ENCODE results near the gene MED15.
"Not testable (repeated sequence)": the region's sequence is repeated elsewhere in the genome, so short reads cannot be mapped to it uniquely, and the experiment has no call there.

MED15 gene

GRCh38 chr22:20602609-20603164 is 95.3 kb downstream of the MED15 start:
- DNase-seq (ENCODE audit: low spot score), result no peak

DNA sequence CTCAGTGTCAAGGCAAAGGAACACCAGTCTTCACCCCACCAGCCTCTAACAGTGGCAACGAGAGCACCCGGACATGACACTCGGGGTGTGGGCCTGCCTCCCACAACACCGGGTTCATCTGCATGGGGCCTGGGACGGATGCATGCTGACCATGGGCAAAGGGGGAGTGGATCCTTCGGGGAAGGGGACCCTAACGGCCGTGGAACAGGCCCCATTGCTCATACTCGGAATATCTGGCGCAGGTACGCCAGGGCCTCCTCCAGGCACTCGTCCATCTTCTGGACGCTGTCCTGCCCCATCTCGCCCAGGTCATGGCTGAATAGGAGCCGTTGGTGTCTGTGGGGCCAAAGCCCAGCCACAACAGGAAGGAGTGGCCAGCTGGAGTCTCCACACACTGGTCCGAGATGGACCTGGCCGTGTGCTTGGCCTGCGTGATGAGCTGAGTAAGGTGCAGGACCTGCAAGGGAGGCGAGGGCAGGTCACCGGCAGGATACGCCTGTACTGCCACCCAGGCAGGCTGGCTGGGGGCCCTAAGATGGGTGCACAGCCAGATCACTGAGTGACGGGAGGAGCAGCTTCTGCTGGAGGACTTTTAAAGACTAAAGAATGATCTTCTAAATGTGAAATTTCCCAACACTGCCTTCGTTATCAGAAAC is 96.8 kb downstream of the MED15 start:
- no peak for DNase-seq (ENCODE audit: low spot score)

- DNase-seq (ENCODE audit: low spot score), result no peak
Measured at GRCh38 chr22:20604776-20605221, 97.4 kb downstream of the MED15 start.

DNA sequence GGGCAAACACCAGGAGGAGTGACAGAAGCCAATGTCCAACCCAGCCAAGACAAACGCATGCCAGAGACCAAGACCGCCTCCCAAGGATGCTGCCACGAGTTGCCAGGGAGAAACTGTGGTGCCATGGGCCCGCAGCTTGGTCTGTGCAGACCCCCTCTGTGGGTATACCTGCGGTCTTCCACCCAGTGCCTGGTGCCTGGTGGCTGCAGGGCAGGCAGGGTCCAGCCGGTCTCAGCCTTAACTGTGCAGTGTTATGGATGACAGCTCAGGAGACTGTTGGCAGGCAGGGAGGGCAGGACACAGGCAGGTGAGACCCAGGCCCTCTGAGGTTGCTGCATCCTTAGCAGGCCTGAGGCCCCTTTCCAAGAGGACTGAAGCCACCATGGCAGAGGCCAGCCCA is 97.9 kb downstream of the MED15 start:
- no peak for DNase-seq (ENCODE audit: low spot score)

DNA sequence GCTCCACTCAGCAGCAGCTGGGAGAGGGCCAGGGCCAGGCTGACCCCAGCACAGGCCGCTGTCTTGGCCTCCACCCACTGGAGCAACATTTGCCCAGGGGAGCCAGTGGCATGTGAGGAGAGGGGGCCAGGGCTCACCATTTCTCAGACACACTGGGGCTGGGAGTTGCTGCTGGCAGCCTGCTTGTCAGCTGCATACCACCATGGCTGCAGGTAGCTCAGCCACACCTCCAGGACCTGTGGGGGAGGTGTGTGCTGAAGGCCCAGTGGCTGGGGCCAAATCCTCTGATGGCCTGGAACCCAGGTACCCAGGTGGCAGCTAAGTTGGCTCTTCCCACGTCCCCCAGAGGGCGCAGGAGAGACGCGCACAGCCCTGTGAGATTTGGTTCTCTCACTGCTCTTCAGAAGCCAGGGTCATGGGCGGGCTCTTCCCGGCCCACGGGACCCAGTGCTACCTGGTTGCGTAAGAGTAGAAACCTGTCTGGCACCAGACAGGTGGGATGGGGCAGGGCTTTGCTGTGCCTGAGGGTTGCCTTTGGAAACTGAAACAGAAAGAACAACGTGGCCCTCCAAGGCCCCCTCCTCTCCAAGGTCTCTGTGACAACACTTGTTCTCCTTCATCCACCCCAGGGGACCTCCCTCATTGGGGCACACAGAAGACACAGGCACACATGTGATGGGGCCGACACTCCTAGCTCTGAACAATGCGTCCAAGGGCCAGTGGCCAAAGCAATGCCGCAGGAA is 98.8 kb downstream of the MED15 start:
- DNase-seq (ENCODE audit: low spot score), result peak; percentile 88

DNA sequence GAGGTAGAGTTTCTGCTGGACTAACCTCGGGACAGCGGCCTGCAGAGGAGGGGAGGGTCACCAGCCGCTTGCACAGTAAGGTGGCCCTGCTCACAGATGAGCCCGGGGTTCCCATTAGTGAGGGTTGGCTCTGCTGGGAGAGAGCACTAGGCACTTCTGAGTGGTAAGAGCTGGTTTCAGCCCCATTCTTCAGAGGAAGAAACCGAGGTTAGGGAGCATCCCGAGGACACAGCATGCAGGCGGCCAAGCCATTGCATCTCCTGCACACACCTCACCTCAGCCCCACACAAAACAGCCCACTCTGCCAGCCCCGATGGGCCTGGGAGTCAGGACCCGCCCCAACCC is 99.3 kb downstream of the MED15 start:
- no peak for DNase-seq (ENCODE audit: low spot score)

DNA sequence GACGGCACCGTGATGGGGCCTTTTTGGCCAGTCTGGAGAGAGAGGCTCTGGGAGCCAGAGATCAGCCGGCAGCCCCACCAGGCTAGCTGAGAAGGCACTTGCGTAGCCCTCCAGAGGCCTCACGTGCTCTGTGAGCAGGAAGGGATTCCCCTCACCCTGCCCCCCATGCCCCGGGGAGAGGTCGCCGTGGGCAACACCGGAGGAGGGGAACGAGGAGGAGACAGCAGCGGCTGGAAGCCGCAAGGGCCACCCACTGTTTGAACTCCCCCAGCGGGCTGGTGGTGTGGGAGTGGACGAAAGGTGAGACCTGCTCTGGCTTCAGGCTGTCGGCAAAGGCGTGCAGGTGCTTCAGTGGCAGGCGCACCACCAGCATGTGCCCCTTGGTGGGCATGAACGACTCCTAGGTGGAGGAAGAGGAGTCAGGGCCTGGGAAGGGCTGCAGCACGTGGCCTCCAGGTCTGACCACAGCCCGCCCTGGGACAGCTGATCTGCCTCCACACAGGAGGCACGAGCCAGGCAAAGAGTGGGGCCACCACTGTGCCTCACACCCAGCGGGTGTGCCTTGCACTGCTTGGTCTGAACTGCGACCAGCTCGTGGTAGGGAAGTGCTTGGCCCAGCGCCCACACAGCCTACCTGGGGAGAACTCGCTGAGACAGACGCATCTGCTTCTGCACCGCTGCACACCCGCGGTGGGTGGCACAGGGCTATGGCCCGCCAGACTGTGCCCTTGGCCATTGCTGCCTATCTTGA is 99.9 kb downstream of the MED15 start:
- no peak for DNase-seq (ENCODE audit: low spot score)

DNA sequence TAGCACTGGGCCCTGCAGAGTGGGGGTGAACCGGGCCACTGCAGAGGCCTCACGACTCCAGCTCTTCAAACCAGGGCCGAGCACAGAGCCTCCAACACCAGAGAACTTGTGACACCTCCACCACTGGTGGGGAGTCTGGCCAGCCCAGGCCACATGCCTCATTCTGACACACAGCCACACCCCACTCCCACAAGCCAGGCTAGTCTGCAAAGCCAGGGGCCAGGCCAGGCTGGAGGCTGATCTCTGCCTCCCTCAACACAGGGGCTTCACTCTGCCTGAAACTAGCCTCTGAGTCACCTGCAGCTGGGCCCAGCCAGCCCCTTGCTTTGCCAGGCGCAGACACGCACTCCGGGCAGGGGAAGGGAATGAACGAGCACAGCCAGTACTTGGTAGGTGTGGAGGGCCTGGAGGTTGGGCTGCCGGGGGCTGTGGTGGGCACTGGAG is 102.9 kb downstream of the MED15 start:
- no peak for DNase-seq (ENCODE audit: low spot score)

DNA sequence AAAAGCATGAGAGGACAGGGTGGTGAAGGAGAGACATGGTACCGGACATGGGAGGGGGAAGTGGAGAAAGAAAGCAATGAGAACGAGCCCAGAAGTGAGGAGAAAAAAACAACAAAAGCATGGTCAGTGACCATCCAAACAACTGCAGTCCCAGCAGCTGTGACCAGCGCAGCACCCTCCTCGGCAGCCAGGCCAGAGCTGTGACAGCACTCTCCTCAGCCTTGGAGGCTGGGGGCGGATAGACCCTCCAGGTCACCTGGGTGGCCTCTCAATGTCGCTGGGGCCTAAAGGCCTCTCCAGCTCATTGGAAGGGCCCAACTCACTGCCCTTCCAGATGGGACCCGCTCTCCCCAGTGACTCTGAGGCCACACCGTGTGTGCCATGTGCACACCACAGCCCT is 103.3 kb downstream of the MED15 start:
- DNase-seq (ENCODE audit: low spot score), result no peak

DNA sequence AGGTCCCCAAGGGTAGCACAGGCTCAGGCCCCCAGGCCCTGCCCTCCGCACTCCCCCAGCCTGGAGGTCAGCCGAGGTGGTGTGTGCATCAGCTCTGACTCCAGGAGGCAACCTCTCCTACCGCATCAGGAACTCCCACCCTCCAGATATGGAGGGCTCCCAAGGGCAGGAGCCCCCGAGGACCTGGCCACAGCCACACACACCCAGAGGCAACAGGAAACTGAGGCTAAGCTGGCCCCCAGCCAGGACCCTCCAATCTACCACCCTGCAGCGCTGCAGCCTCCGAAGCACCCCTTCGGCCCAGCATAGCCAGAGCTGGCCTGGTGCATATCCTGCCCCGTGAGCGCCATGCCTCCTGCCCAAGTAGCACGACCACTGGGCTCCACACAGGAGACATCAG is 104.0 kb downstream of the MED15 start:
- DNase-seq (ENCODE audit: low spot score), result no peak

- no peak for DNase-seq (ENCODE audit: low spot score)
Measured at GRCh38 chr22:20613301-20613700, 105.9 kb downstream of the MED15 start.

DNA sequence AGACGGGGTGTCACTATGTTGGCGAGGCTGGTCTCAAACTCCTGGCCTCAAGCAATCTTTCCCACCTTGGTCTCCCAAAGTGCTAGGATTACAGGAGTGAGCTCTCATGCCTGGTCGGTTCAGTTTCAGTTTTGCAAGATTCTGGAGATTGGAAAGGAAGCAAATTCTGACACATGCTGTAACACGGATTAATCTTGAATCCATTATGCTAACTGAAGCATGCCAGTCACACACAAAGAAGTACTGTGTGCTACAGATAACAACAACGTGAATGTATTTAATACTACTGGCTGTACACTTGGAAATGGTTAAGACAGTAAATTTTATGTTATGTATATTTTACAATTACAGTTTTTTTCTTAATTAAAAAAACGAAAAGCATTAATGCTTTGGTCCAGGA is 107.6 kb downstream of the MED15 start:
- DNase-seq (ENCODE audit: low spot score), result no peak

DNA sequence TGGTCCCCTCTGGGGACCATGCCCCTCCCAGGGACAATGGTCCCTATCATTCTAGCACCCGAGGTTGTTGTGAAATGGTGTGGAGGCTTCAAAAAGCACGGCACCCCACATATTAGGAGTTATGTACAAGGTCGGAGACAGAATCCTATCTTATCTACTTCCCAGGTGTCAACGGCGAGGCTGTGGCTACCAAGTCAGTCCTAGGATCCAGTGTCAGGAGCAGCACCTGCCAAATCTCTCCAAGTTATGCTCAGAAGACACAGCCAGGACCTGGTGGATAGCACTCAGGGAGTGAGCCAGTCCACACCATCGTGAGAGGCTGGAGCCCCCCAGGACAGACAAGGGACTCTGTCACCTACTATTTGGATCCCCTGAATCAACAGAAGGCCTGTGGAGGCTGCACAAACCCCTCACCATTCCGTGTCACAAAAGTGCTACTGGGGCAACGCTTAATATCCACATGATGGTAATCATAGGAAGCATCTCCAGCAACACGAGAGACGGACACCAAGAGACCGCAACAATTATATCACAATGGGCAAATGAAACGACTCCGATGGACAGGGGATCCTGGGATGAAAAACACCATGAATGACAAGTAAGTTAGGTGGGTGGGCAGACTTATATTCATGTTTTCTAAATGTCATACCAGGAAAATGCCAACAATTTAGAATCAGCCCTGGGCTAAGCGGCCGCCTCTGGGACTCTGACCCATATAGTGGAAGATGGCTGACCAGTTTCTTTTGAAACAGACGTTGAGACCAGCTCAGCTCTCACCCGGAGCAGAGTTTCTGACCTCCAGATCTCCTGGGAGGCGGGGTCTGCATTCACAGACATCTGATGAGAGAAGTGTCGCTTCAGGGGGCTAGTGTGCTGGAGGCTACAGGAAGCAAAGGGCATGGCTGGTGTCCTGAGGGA is 108.4 kb downstream of the MED15 start:
- DNase-seq (ENCODE audit: low spot score), result no peak

GRCh38 chr22:20616451-20617043 is 109.1 kb downstream of the MED15 start:
- DNase-seq (ENCODE audit: low spot score), result no peak

DNA sequence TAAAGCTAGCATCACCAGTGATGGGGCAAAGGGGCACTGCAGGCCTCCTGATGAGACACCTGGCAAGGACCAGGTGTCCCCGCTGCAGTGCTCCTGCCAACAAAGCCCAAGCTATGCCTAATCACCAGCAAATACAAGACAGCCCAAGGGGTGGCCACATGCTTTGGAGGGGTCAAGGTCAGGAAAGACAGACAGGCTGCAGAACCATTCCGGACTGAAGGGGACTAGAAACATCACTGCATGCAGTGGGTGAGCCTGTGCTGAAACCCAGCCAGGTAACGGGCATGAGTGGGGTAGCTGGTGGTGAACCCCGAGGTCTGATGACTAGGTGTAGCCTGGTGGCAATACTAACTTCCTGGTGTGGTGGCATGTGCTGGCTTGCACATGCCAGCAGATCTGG is 111.1 kb downstream of the MED15 start:
- DNase-seq (ENCODE audit: low spot score), result no peak

GRCh38 chr22:20619045-20619892 is 111.9 kb downstream of the MED15 start:
- DNase-seq (ENCODE audit: low spot score), result no peak

DNA sequence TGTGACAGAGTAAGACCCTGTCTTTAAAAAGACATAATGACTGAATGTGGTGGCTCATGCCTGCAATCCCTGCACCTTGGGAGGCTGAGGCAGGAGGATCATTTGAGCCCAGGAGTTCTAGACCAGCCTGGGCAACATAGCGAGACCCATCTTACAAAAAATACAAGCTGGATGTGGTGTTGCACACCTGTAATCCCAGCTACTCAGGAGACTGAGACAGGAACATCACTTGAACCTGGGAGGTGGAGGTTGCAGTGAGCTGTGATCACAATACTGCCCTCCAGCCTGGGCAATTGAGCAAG is 112.4 kb downstream of the MED15 start:
- DNase-seq (ENCODE audit: low spot score), result not testable (repeated sequence)

DNA sequence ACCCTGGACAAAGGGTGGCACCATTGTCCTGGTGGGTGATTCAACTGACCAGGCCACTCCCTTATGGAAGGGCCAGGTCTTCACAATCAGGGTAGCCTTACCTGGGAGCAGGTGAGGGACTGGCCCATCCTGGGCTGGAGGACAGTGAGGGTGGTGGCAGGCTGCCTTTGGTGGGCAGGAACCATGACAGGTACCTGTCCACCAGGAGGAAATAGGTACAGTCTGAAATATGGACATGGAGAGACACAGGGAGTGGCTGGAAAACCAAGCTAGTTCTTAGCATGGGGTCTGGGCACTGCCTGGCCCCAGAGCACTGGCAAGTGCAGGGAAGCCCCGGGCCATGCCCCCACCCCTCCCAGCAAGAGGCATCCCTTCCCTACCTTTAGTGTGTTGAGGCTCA is 113.8 kb downstream of the MED15 start:
- no peak for DNase-seq (ENCODE audit: low spot score)

DNA sequence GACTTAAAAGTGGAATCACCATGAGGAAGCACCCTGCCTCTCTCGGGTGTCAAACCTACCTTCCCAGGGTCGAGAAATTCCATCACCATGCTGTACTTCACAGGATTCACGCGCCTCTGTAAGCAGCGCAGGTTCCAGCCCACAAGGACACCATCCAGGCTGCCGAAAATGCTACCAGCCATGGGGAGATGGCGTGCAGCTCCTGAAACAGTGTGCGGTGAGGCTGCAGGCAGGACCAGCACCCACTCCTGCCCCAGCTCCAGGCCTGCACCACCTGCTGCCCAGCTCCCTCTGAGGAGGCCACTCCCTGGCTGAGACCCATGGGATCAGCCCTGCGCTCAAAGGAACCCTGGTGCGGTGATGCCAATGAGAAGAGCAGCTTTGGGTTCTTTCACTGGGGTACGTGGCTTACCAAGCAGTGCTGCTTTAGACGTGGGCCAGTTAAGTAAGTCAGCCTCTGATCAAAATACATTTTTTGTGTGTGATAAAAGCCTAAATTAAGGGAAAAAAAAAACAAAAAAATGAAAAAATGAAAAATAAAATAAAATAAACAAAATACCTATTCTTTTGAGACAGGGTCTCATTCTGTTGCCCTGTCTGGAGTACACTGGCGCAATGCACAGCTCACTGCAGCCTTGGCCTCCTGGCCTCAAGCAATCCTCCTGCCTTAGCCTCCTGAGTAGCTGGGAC is 115.4 kb downstream of the MED15 start:
- no peak for DNase-seq (ENCODE audit: low spot score)

DNA sequence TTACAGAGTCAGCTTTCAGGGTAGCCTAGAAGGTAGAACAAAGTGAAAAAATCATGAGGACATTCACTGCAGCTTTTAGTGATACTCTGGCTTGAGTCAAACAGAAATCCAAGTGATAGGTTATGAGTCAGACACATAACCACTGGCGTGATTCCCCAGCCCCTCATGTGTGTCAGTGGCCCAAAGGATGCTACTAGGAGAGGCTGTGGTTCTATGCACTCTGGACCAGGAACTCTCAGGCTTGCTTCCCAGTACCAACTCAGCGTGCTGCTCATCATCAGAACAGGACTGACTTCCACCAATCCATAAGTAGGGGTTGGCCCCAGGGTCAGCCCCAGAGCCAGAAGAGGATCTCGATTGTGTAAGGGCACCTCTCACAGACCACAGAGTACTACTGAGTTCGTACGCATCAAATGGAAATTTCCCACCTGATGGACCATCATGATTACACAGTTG is 116.8 kb downstream of the MED15 start:
- no peak for DNase-seq (ENCODE audit: low spot score)

All from HuH-7 (cell line).